Activated CD8-positive, alpha-beta memory T cell treated with anti-CD3 and anti-CD28 coated beads, Interleukin-2, amount 10 ng/mL, durations not matched to agents 7 days and 5 days (primary cell): ENCODE measurements around the gene CDK5R1. TPM values are rescaled to one million over a fixed set of nuclear protein-coding genes. Genes with fewer than 3 reads are reported as not detected.
"Not testable (repeated sequence)": the region's sequence is repeated elsewhere in the genome, so short reads cannot be mapped to it uniquely, and the experiment has no call there.

Experiments used
- ATAC-seq: fragments of 150-1000 bp; cut with Tn5 transposase; one replicate; pipeline ENCODE4 v1.10.0; 2021; ENCODE audit warnings: moderate library complexity
- CTCF ChIA-PET: fragments of 350-600 bp; sonication (Branson Sonifier 250); formaldehyde crosslinking; loops from one replicate; lab custom pipeline; 2021; ENCODE audit warnings: antibody characterized with exemption; lab: Charles Lee
- DNase-seq: peaks from one replicate; pipeline ENCODE4 v3.0.0-alpha.2; 2020
- H3K27ac Mint-ChIP-seq: one replicate; pipeline ENCODE4 v1.8.0; 2021; ENCODE audit warnings: mild to moderate bottlenecking, mixed read lengths
- H3K27me3 Mint-ChIP-seq: one replicate; pipeline ENCODE4 v1.8.0; 2021; ENCODE audit warnings: mixed read lengths
- H3K36me3 Mint-ChIP-seq: one replicate; pipeline ENCODE4 v1.8.0; 2021; ENCODE audit warnings: mild to moderate bottlenecking, mixed read lengths
- H3K4me1 Mint-ChIP-seq: one replicate; pipeline ENCODE4 v1.8.0; 2021; ENCODE audit warnings: mixed read lengths
- H3K4me3 Mint-ChIP-seq: one replicate; pipeline ENCODE4 v1.8.0; 2021; ENCODE audit warnings: mild to moderate bottlenecking, moderate library complexity, mixed read lengths
- H3K9me3 Mint-ChIP-seq: one replicate; pipeline ENCODE4 v1.8.0; 2022; ENCODE audit warnings: low read depth, mixed read lengths
- total RNA-seq, 2 experiments: library from RNA; stranded (reverse); gene quantifications; one replicate each; pipeline ENCODE4 v1.2.3, GENCODE V29; 2021

The CDK5R1 gene
- total RNA-seq, 2 experiments from 2014 or later, result 3.3 to 3.5 TPM

DNA sequence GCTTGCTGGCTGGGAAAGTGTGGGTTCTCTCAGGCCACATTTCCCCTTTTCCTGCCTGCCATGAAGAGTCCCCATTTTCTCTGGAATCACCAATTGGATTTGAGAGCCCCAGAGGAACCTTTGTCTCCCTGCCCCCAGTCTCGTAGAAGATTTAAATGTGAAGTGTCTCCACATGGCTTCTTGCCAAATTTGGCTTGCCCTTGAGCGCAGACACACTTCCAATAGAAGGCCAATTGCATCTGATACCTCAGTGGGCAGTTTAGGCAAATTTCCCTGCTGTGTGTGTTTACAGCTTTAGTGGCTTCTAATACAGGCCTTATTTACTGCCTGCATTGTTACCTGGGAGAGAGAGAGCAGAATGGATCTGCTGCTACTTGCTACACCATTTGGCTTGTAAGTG lies 29.7 kb downstream of the CDK5R1 start:
- H3K27me3 Mint-ChIP-seq, result no peaks in the 10 kb centered on the region
- CTCF ChIA-PET, result interaction anchor here (1.5 kb wide), 1 partner anchor 11 kb away, joined by 4 read pairs; no protein-coding TSS in a partner anchor
- ATAC-seq (no peak), DNase-seq (no peak)
- no peak overlapping the region for H3K27ac Mint-ChIP-seq
- no peaks in the 10 kb centered on the region for H3K36me3 Mint-ChIP-seq
- H3K4me1 Mint-ChIP-seq, result peaks cover 49% of the 10 kb centered on the region
- no peaks in the 10 kb centered on the region for H3K9me3 Mint-ChIP-seq
- no peak overlapping the region for H3K4me3 Mint-ChIP-seq

DNA sequence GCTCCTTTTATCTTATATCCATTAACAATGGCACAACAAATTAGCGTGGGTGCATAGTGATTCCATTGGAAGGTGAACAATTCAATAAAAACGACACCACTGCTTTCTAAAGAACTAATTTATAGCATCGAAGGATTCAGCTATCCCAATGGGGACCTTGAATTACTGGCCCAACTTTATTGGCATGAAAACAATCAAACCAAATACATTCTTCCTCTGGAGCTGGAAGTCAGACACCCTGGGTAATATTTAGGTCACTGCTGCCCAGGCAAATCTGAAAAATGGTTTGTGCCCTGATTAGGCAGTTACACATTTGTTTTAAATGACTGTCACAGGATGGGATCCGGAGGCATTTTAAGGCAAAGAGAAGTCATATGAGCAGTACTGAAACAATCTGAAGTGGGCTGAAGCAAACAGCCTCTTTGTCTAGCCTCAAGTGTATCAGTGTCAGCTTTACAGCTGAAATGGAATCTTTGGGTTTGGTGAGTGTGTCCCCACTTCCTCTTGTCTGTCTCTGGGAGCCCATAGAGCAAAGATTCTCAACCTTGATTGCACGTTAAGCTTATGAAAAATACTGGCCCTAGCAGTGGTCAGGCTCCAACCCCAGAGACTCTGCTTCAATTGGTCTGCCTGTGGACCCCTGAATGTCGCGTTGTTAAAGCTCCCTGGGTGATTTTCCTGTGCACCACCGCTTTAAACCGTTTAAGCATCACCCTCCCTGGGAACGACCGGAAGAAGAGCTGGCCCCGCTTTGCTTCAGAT lies 30.3 kb downstream of the CDK5R1 start:
- H3K9me3 Mint-ChIP-seq, result no peaks in the 10 kb centered on the region
- peak; percentile 41 for ATAC-seq
- peak overlapping the region; percentile 70 for H3K27ac Mint-ChIP-seq
- H3K4me3 Mint-ChIP-seq, result peak overlapping the region; percentile 41
- CTCF ChIA-PET, result interaction anchor here (0.6 to 1.9 kb wide), 8 partner anchors 10 to 55 kb away, joined by 3 to 8 read pairs (median 4); partner anchors contain the start of gene CDK5R1
- DNase-seq, result peak; percentile 56
- H3K4me1 Mint-ChIP-seq, result peaks cover 50% of the 10 kb centered on the region
- no peaks in the 10 kb centered on the region for H3K36me3 Mint-ChIP-seq
- H3K27me3 Mint-ChIP-seq, result no peaks in the 10 kb centered on the region

DNA sequence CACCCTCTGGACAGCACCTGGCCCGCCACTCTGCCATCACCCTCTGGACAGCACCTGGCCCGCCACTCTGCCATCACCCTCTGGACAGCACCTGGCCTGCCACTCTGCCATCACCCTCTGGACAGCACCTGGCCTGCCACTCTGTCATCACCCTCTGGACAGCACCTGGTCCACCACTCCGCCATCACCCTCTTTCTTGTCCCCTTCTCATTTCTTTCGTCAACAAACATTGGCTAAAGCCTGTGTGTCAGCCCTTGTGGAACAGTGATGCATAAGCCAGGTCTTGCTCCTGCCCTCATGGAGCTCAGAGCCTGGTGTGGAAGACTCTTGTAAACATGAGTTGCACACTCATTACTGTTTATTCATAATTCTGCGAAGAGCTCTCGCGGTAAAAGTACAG lies 31.2 kb downstream of the CDK5R1 start:
- peaks cover 59% of the 10 kb centered on the region for H3K4me1 Mint-ChIP-seq
- no peak overlapping the region for H3K4me3 Mint-ChIP-seq
- no peak for DNase-seq
- no peak for ATAC-seq
- H3K27me3 Mint-ChIP-seq, result no peaks in the 10 kb centered on the region
- no peaks in the 10 kb centered on the region for H3K9me3 Mint-ChIP-seq
- CTCF ChIA-PET, result interaction anchor here (1.1 to 2.1 kb wide), 7 partner anchors 9 to 54 kb away, joined by 3 to 8 read pairs (median 4); partner anchors contain the start of gene CDK5R1
- H3K36me3 Mint-ChIP-seq, result peaks cover 2% of the 10 kb centered on the region
- no peak overlapping the region for H3K27ac Mint-ChIP-seq

DNA sequence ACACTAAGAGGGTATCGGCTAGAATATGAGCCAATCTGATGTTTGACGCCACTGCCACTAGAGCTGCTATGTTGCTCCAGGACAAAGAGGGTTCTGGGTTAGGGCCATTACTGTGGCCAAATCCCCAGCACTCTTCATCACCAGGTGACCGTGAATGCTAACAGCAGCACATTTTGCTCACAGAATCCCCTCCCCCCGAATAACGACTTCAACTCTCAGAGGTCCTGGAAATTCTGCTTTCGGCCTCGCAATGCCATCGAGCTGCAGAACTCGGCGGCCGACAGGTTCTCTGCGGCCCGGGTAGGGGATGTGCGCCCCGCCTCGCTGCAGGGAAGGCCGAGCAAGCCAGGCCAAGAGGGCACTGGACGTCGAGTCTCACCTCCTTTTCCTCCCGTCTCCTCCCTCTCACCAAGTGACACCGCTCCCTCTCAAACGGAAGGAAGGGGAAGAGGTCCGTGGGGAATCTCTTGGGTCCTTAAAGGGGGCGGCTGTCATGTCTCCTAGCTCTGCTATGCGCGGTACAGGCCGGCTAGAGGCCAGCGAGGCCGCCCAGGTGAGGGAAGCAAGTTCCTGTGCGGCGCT lies 31.9 kb downstream of the CDK5R1 start:
- H3K27ac Mint-ChIP-seq, result peak overlapping the region; percentile 7
- DNase-seq, result no peak
- no peak for ATAC-seq
- no peak overlapping the region for H3K4me3 Mint-ChIP-seq
- peaks cover 2% of the 10 kb centered on the region for H3K36me3 Mint-ChIP-seq
- H3K4me1 Mint-ChIP-seq, result peaks cover 65% of the 10 kb centered on the region
- H3K9me3 Mint-ChIP-seq, result no peaks in the 10 kb centered on the region
- H3K27me3 Mint-ChIP-seq, result no peaks in the 10 kb centered on the region
- CTCF ChIA-PET, result interaction anchor here (1.3 to 2.1 kb wide), 6 partner anchors 23 to 75 kb away, joined by 3 to 8 read pairs (median 6); partner anchors contain the start of genes CDK5R1 and PSMD11

DNA sequence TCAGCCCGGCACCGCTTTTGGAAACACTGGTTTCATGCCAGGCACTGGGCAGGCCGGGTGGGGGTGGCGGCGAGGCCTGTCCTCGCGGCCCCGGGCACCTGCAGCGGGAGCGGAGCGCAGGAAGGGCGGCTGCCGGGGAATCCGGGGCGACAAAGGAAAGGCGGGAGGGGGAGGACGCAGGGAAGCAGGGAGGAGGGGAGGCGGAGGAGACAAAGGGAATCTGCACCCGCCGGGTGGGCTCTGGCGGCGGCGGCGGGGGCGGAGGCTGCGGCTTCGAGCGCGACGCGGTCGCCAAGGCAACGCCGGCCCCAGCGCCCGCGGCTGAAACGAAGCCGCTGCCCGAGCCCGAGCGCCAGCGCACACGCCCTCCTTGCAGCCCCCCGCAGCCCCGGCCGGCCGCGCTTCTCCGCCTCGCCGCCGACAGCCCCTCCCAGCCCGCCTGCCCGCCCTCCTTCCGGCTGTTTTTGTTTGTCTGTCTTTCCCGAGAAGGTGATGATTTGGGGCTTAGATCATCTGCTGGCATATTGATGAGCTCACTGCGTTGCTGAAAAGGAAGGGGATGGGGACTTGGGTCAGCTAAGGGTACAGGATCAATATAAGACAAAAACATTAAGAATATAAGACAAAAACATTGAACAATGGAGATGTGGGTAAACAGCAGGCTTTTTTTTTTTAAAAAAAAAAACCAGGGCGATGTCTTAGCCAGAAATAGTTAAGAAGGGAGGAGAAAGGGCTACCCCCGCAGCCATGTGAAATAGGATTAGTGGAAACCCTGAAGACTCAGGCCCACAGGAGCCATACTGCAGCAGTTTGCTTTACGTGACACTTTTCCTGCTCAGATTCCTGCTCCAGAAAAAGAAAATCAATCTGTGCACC lies 32.7 kb downstream of the CDK5R1 start:
- Mint-ChIP-seq H3K4me3 (peak overlapping the region; percentile 72), H3K36me3 (peaks cover 2% of the 10 kb centered on the region), H3K9me3 (no peaks in the 10 kb centered on the region)

DNA sequence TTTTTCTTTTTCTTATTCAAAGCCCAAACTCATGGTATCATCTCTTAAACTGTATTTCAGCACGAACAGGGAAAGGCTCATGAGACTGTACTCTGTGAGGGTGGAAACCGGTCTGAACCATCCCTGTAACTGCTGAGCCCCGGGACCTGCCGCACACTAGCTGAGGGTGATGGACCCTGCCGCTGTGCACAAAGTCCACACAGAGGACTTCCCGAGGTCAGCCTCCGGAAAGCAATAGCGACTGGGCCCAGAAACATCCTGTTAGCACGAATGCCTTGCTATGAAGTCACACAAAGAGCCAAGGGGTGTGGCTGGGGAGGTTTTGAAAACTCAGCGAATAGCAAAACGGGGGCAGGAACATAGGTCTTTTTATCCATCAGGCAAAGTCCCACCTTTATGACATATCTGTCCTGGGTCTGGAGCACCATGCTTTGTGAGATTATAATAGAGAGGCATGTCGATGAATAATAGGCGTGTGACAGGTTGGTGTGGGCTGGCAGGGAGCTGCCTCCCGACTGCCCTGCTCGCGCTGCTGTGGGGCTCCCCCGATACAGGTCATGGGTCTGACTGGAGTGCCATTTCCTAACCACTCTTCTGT lies 33.4 kb downstream of the CDK5R1 start:
- Mint-ChIP-seq H3K27ac (peak overlapping the region; percentile 82), H3K27me3 (peaks cover 3% of the 10 kb centered on the region), H3K36me3 (peaks cover 2% of the 10 kb centered on the region), H3K9me3 (no peaks in the 10 kb centered on the region), H3K4me1 (peaks cover 76% of the 10 kb centered on the region), H3K4me3 (peak overlapping the region; percentile 72)
- DNase-seq, result peak; percentile 79
- ATAC-seq, result peak; percentile 28
- CTCF ChIA-PET, result interaction anchor here (0.9 to 1.6 kb wide), 3 partner anchors 21 to 58 kb away, joined by 3 to 6 read pairs (median 3); no protein-coding TSS in a partner anchor

More for the DNA sequence above, 32.7 kb downstream of the CDK5R1 start:
- Mint-ChIP-seq H3K4me1 (peaks cover 71% of the 10 kb centered on the region), H3K27me3 (no peaks in the 10 kb centered on the region), H3K27ac (peak overlapping the region; percentile 82)
- ATAC-seq (peak; percentile 12), DNase-seq (peak; percentile 68)
- CTCF ChIA-PET, result interaction anchor here (1.0 to 2.1 kb wide), 4 partner anchors 22 to 75 kb away, joined by 3 to 8 read pairs (median 5); partner anchors contain the start of gene PSMD11

DNA sequence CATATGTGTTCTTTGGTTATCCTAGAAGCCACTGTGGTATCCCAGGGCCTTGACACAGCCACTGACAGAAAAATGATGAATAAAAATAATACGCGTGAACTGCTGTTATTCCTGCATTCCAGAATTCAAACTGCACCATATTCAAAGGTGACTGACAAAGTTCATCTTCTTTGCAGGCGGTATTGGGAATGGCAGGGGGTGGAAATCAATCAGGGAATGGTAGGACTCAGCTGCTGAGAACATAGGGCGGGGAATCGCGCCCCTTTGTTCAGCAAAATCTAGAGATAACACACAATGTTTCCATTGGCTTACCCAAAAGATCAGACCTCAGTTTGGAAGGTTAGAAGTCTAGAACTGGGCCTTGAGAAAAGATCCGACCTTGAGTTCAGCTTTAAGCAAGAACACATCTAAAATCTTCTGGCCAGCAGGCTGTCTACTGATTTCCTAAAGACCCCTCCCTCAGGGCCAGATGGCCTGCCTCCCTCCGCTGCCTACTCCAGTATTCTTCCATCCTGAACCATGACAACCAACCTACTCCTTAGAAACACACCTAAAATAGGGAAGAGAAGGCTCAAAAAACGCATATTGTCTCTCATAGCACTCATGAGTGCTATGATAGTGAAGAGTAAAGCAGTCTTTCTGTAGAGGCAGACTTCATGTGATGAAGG lies 34.1 kb downstream of the CDK5R1 start:
- CTCF ChIA-PET, result interaction anchor here (0.9 kb wide), 1 partner anchor 58 kb away, joined by 3 read pairs; no protein-coding TSS in a partner anchor
- Mint-ChIP-seq H3K4me1 (peaks cover 73% of the 10 kb centered on the region), H3K4me3 (peak overlapping the region; percentile 72), H3K27me3 (peaks cover 9% of the 10 kb centered on the region), H3K27ac (peak overlapping the region; percentile 82), H3K9me3 (no peaks in the 10 kb centered on the region), H3K36me3 (peaks cover 2% of the 10 kb centered on the region)
- ATAC-seq (no peak), DNase-seq (no peak)

DNA sequence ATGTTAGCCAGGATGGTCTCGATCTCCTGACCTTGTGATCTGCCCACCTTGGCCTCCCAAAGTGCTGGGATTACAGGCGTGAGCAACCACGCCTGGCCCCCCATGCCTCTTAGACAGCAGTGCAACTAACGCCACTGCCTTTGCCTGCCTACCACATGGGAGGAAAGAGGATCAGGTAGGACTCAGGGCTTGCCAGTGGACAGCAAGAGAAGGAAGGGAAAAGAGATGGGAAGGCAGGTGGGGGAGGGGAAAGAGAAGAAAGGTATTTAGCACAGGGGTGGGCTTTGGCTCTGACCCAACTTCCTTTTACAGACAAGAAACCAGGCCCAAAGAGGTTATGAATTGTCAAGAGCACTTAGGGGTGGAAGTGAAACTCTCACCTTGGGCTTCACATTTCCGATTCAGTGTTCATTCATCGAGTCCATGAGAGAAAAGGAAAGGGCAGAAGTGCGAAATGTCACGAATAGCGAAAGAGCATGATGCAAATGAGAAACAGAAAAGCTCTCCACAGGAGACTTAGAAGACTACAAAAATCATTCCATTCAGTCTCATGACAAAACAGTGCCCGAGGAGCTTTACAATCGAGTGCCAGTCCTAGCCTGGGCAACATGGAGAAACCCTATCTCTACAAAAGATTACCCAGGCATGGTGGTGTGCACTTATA lies 36.4 kb downstream of the CDK5R1 start:
- ATAC-seq, result peak; percentile 64

DNA sequence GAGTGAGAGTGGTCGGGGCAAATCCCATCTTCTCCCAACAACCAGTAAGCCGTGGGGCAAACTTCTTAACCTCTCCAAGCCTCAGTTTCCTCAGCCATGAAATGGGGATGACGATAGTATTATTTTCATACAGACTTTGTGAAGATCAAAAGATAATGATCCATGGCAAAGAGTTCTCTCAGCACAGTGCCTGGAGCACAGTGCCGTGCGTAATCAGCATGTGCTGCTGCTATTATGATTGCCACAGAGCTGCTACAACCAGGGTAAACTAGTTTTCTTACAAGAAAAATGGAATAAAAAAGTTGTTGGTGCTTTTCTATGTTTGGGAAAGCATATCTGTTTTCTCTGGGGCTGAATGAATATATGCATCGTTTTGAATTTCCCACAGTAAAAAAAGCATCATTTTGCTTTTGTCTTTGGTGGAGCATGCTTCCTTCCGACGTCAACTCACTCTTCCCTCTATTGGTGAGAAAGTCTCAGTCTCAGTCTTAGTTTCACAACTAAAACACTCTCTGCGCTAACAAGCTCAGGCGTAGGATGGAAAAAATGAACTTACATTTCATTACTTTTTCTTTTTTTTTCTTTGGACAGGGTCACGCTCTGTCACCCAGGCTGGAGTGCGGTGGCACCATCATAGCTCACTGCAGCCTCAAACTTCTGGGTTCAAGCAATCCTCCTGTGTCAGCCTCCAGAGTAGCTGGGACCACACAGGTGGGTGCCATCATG lies 37.2 kb downstream of the CDK5R1 start:
- Mint-ChIP-seq H3K4me3 (peak overlapping the region; percentile 52), H3K36me3 (peaks cover 2% of the 10 kb centered on the region), H3K9me3 (no peaks in the 10 kb centered on the region), H3K4me1 (peaks cover 62% of the 10 kb centered on the region), H3K27me3 (peaks cover 19% of the 10 kb centered on the region), H3K27ac (peak overlapping the region; percentile 88)
- DNase-seq, result peak; percentile 50
- ATAC-seq, result peak; percentile 58
- CTCF ChIA-PET, result interaction anchor here (0.6 to 3.3 kb wide), 17 partner anchors 11 to 231 kb away, joined by 3 to 35 read pairs (median 6); partner anchors contain the start of genes CDK5R1 and PSMD11

More for the DNA sequence above, 36.4 kb downstream of the CDK5R1 start:
- peaks cover 19% of the 10 kb centered on the region for H3K27me3 Mint-ChIP-seq
- H3K36me3 Mint-ChIP-seq, result peaks cover 2% of the 10 kb centered on the region
- peaks cover 61% of the 10 kb centered on the region for H3K4me1 Mint-ChIP-seq
- peak overlapping the region; percentile 88 for H3K27ac Mint-ChIP-seq
- DNase-seq, result peak; percentile 80
- CTCF ChIA-PET, result interaction anchor here (1.1 to 3.3 kb wide), 12 partner anchors 19 to 85 kb away, joined by 3 to 35 read pairs (median 6); partner anchors contain the start of genes CDK5R1 and PSMD11
- peak overlapping the region; percentile 48 for H3K4me3 Mint-ChIP-seq
- H3K9me3 Mint-ChIP-seq, result no peaks in the 10 kb centered on the region

DNA sequence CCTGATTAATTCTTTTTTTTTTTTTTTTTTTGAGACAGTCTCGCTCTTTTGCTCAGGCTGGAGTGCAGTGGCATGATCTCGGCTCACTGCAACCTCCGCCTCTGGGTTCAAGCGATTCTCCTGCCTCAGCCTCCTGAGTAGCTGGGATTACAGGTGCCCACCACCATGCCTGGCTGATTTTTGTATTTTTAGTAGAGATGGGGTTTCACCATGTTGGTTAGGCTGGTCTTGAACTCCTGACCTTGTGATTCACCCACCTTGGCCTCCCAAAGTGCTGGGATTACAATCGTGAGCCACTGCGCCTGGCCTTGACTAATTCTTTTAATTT lies 37.7 kb downstream of the CDK5R1 start:
- not testable (repeated sequence) for DNase-seq, H3K4me3 Mint-ChIP-seq, H3K9me3 Mint-ChIP-seq, ATAC-seq, H3K27ac Mint-ChIP-seq, H3K36me3 Mint-ChIP-seq
- CTCF ChIA-PET, result interaction anchor here (0.6 to 3.3 kb wide), 18 partner anchors 9 to 230 kb away, joined by 3 to 35 read pairs (median 5); partner anchors contain the start of genes CDK5R1 and PSMD11
- peaks cover 65% of the 10 kb centered on the region for H3K4me1 Mint-ChIP-seq
- peaks cover 19% of the 10 kb centered on the region for H3K27me3 Mint-ChIP-seq

DNA sequence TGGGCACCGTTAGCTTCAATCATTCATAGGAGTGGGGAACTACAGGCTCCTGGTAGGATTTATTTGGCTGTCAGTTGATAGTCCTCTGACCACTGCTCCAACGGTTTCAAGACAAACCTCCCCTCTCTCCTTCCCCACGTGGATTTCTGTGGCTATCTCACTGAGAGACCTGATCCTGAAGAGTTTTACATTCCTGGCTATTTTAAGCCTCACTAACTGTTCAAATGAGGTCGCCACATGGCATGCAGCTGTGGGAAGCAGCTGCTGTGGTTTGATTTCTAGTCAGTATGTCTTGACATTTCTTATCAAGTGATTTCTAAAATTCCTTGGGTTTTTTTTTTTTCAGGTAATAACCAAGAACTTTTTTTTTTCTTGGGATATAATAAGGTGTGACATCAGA lies 38.3 kb downstream of the CDK5R1 start:
- Mint-ChIP-seq H3K4me3 (no peak overlapping the region), H3K27me3 (peaks cover 19% of the 10 kb centered on the region), H3K9me3 (no peaks in the 10 kb centered on the region), H3K4me1 (peaks cover 59% of the 10 kb centered on the region), H3K27ac (no peak overlapping the region), H3K36me3 (peaks cover 2% of the 10 kb centered on the region)
- no peak for ATAC-seq
- no peak for DNase-seq
- CTCF ChIA-PET, result interaction anchor here (1.0 to 3.3 kb wide), 8 partner anchors 8 to 62 kb away, joined by 3 to 35 read pairs (median 6); partner anchors contain the start of gene CDK5R1
